Brain microvascular endothelial cell (primary cell): ENCODE results near the gene PFKFB3.

Experiments
- DNase-seq: peaks from one replicate; pipeline ENCODE4 v3.0.0-alpha.2; 2020
- H3K27ac ChIP-seq: fragments of 250-450 bp; sonication (Bioruptor Pico); 2 replicates; pipeline ENCODE4 v1.5.1; 2020; ENCODE audit warnings: mild to moderate bottlenecking, moderate library complexity
- H3K27me3 ChIP-seq: fragments of 250-450 bp; sonication (Bioruptor Pico); replicated peaks from 2 replicates; pipeline ENCODE4 v1.5.1; 2020; ENCODE audit warnings: mild to moderate bottlenecking
- H3K36me3 ChIP-seq: fragments of 250-450 bp; sonication (Bioruptor Pico); replicated peaks from 2 replicates; pipeline ENCODE4 v1.5.1; 2020; ENCODE audit warnings: mild to moderate bottlenecking
- H3K4me3 ChIP-seq: 2 replicates; pipeline ENCODE4 v1.5.1; 2011; ENCODE audit warnings: low read depth, mild to moderate bottlenecking, control low read depth, low read length, moderate library complexity
- CTCF ChIP-seq: IDR thresholded peaks from 2 replicates; pipeline ENCODE4 v1.5.1; 2011; ENCODE audit warnings: low read depth, mild to moderate bottlenecking, moderate library complexity, low read length, control low read depth, inconsistent platforms; ENCODE audit errors: missing control alignments
- in situ Hi-C: cut with HindIII; loops from 2 replicates; pipeline ENCODE4 v1.10.0; 2017; ENCODE audit warnings: low sequenced_read_pairs, low pct_ligation_motif_present

The PFKFB3 gene

GRCh38 chr10:6300784-6301460 lies 98.2 kb downstream of the PFKFB3 start:
- DNase-seq, result no peak
- Histone ChIP-seq H3K4me3 (no peak overlapping the region), H3K27ac (no peak overlapping the region), H3K27me3 (no peaks in the 10 kb centered on the region), H3K36me3 (no peaks in the 10 kb centered on the region)
- in situ Hi-C loops, result no loop called here
- no peak for TF ChIP-seq CTCF

- no peak for TF ChIP-seq CTCF
- no peak for DNase-seq
- Histone ChIP-seq H3K4me3 (no peak overlapping the region), H3K36me3 (no peaks in the 10 kb centered on the region), H3K27me3 (no peaks in the 10 kb centered on the region), H3K27ac (no peak overlapping the region)
- in situ Hi-C loops, result no loop called here
Measured at GRCh38 chr10:6301488-6302075, 98.8 kb downstream of the PFKFB3 start.
